ENCODE measurements around the gene SLC38A6. TPM values are rescaled to one million over a fixed set of nuclear protein-coding genes. Genes with fewer than 3 reads are reported as not detected.

SLC38A6 gene
- polyA plus RNA-seq, 1 donor from 2014 or later: 31.9 TPM

DNA sequence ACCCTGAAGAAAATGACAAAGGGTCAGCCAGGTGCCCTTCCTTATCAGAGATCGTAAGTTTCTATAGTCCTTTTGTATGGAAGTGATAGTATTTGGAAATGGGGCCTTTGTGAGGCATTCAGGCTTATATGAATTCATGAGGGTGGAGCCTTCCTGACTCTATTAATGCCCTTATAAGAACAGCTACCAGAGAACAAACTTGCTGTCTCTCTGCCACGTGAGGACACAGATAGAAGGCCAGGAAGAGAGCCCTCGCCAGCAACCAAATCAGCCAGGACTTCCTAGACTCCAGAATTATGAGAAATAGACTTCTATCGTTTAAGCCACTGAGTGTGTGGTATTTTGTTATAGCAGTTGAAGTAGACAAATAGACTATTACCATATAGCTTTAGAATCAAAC is 36.8 kb upstream of the SLC38A6 start:
- TF ChIP-seq EP300 (conservative IDR thresholded peaks at IDR 0.05; ENCODE audit: poor library complexity, severe bottlenecking): no peak
- TF ChIP-seq, protein P1, sequence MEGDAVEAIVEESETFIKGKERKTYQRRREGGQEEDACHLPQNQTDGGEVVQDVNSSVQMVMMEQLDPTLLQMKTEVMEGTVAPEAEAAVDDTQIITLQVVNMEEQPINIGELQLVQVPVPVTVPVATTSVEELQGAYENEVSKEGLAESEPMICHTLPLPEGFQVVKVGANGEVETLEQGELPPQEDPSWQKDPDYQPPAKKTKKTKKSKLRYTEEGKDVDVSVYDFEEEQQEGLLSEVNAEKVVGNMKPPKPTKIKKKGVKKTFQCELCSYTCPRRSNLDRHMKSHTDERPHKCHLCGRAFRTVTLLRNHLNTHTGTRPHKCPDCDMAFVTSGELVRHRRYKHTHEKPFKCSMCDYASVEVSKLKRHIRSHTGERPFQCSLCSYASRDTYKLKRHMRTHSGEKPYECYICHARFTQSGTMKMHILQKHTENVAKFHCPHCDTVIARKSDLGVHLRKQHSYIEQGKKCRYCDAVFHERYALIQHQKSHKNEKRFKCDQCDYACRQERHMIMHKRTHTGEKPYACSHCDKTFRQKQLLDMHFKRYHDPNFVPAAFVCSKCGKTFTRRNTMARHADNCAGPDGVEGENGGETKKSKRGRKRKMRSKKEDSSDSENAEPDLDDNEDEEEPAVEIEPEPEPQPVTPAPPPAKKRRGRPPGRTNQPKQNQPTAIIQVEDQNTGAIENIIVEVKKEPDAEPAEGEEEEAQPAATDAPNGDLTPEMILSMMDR (IDR thresholded peaks at IDR 0.05; ENCODE audit: poor library complexity, severe bottlenecking): no peak
- TF ChIP-seq MXI1 (conservative IDR thresholded peaks at IDR 0.05; ENCODE audit: poor library complexity, severe bottlenecking): no peak
- TF ChIP-seq, protein P2, sequence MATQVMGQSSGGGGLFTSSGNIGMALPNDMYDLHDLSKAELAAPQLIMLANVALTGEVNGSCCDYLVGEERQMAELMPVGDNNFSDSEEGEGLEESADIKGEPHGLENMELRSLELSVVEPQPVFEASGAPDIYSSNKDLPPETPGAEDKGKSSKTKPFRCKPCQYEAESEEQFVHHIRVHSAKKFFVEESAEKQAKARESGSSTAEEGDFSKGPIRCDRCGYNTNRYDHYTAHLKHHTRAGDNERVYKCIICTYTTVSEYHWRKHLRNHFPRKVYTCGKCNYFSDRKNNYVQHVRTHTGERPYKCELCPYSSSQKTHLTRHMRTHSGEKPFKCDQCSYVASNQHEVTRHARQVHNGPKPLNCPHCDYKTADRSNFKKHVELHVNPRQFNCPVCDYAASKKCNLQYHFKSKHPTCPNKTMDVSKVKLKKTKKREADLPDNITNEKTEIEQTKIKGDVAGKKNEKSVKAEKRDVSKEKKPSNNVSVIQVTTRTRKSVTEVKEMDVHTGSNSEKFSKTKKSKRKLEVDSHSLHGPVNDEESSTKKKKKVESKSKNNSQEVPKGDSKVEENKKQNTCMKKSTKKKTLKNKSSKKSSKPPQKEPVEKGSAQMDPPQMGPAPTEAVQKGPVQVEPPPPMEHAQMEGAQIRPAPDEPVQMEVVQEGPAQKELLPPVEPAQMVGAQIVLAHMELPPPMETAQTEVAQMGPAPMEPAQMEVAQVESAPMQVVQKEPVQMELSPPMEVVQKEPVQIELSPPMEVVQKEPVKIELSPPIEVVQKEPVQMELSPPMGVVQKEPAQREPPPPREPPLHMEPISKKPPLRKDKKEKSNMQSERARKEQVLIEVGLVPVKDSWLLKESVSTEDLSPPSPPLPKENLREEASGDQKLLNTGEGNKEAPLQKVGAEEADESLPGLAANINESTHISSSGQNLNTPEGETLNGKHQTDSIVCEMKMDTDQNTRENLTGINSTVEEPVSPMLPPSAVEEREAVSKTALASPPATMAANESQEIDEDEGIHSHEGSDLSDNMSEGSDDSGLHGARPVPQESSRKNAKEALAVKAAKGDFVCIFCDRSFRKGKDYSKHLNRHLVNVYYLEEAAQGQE (IDR thresholded peaks at IDR 0.05; ENCODE audit: borderline replicate concordance): no peak
- TF ChIP-seq POLR2AphosphoS5 (IDR thresholded peaks at IDR 0.05): no peak
- no peak for TF ChIP-seq TAF1 (IDR thresholded peaks at IDR 0.05; ENCODE audit: low read depth)
- TF ChIP-seq EZH2 (IDR thresholded peaks at IDR 0.05; ENCODE audit: borderline replicate concordance, insufficient read depth, low read length, poor library complexity, severe bottlenecking): no peak
- TF ChIP-seq RAD21 (conservative IDR thresholded peaks at IDR 0.05): no peak
- TF ChIP-seq SMC3 (conservative IDR thresholded peaks at IDR 0.05; ENCODE audit: poor library complexity): no peak
- H4K20me1 ChIP-seq (ENCODE audit: insufficient read depth): no peaks in the 10 kb centered on the region
- H3K9ac ChIP-seq (ENCODE audit: low read length): no peak overlapping the region

DNA sequence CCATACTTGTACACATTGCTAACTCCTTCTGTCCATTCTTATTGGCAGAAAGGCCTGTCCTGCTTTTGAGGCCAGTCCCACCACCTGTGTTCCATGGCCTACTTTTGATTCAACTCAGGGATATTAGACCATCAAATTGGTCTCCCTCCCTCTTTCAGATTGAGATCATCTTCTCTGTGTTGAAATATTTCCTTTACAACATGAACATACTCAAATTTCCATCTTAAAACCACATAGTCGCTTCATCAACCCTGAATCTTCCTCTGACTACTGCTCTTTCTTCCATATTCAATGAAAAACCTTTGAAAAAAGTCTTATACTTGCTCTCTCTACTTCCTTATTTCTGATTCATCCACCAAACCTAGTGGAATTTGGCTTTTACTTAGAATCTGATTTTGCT is 35.1 kb upstream of the SLC38A6 start:
- Histone ChIP-seq H3K9me2 (ENCODE audit: insufficient read depth, low read length) (no peaks in the 10 kb centered on the region), H3K79me2 (replicated peaks; ENCODE audit: insufficient read depth, low read length) (no peaks in the 10 kb centered on the region), H3K36me3 (ENCODE audit: insufficient read depth, low read length) (no peaks in the 10 kb centered on the region), H3K9ac (ENCODE audit: low read length) (no peak overlapping the region), H3K4me3 (ENCODE audit: low read length) (no peak overlapping the region), H3K4me2 (ENCODE audit: low read length) (no peak overlapping the region), H3K27me3 (ENCODE audit: insufficient read depth, low read depth, low read length) (no peaks in the 10 kb centered on the region), H3K9me3 (ENCODE audit: low read length) (no peaks in the 10 kb centered on the region), H2AFZ (ENCODE audit: low read depth, low read length) (no peak overlapping the region), H4K20me1 (ENCODE audit: insufficient read depth) (no peaks in the 10 kb centered on the region), H3K27ac (ENCODE audit: low read length) (no peak overlapping the region), H3F3A (ENCODE audit: insufficient read depth, low read length, poor library complexity, severe bottlenecking) (no peaks in the 10 kb centered on the region)
- TF ChIP-seq EP300 (conservative IDR thresholded peaks at IDR 0.05; ENCODE audit: poor library complexity, severe bottlenecking) (no peak), POLR2AphosphoS5 (IDR thresholded peaks at IDR 0.05) (no peak), TAF1 (IDR thresholded peaks at IDR 0.05; ENCODE audit: low read depth) (no peak), EZH2 (IDR thresholded peaks at IDR 0.05; ENCODE audit: borderline replicate concordance, insufficient read depth, low read length, poor library complexity, severe bottlenecking) (no peak), SMC3 (conservative IDR thresholded peaks at IDR 0.05; ENCODE audit: poor library complexity) (no peak), RAD21 (conservative IDR thresholded peaks at IDR 0.05) (no peak), MXI1 (conservative IDR thresholded peaks at IDR 0.05; ENCODE audit: poor library complexity, severe bottlenecking) (no peak)
- TF ChIP-seq, protein P2 (IDR thresholded peaks at IDR 0.05; ENCODE audit: borderline replicate concordance): no peak
- TF ChIP-seq, protein P1 (IDR thresholded peaks at IDR 0.05; ENCODE audit: poor library complexity, severe bottlenecking): no peak

More for the DNA sequence above, 36.8 kb upstream of the SLC38A6 start:
- H3K27me3 ChIP-seq (ENCODE audit: insufficient read depth, low read depth, low read length): no peaks in the 10 kb centered on the region
- H3K9me3 ChIP-seq (ENCODE audit: low read length): no peaks in the 10 kb centered on the region
- H3K36me3 ChIP-seq (ENCODE audit: insufficient read depth, low read length): no peaks in the 10 kb centered on the region
- no peaks in the 10 kb centered on the region for H3K79me2 ChIP-seq (replicated peaks; ENCODE audit: insufficient read depth, low read length)
- H3F3A ChIP-seq (ENCODE audit: insufficient read depth, low read length, poor library complexity, severe bottlenecking): no peaks in the 10 kb centered on the region
- no peaks in the 10 kb centered on the region for H3K9me2 ChIP-seq (ENCODE audit: insufficient read depth, low read length)
- H3K27ac ChIP-seq (ENCODE audit: low read length): no peak overlapping the region
- no peak overlapping the region for H3K4me2 ChIP-seq (ENCODE audit: low read length)
- no peak overlapping the region for H3K4me3 ChIP-seq (ENCODE audit: low read length)
- H2AFZ ChIP-seq (ENCODE audit: low read depth, low read length): no peak overlapping the region

Measured in neural cell (in vitro differentiated cells).